Thyroid gland (tissue), 4 donors: ENCODE data around the gene KPNA1.

Experiments
- POLR2A ChIP-seq, 2 donors: fragments of 450-650 bp; IDR thresholded peaks; one replicate each; pipeline ENCODE4 v1.6.1; 2017; ENCODE audit warnings: antibody characterized with exemption in 2 of 2, mild to moderate bottlenecking in 2 of 2, moderate library complexity in 1 of 2
- TF ChIP-seq, protein P1 (sequence below), 6 experiments: fragments of 200-600 bp in 3 of 6; fragments of 450-650 bp in 3 of 6; sonication (generic) in 3 of 6; IDR thresholded peaks; one replicate each; pipeline ENCODE4 v1.5.1; 2016 to 2019; ENCODE audit warnings: antibody characterized with exemption in 6 of 6, mild to moderate bottlenecking in 2 of 6, inconsistent platforms in 1 of 6, moderate library complexity in 1 of 6

DNA sequence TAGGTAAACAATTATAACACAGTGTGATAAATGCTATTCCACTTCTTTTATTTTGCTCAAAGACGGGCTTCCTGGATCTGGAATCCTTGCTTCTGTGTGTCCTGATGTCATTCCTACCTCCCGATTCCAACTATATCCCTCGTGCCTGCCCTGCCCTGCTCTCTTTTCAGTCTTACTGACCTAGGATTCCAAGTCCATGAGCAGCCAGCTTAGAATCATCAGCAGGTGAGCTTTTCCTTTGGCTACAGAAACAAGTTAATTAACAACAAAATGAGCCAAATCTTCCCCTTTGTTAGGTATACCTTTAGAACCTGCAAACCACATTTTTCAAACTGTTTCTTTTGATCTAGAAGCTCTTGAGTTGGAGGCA, 21.9 kb upstream of the KPNA1 start:
- TF ChIP-seq POLR2A (IDR thresholded peaks at IDR 0.05), result no peak
- TF ChIP-seq, protein P1, sequence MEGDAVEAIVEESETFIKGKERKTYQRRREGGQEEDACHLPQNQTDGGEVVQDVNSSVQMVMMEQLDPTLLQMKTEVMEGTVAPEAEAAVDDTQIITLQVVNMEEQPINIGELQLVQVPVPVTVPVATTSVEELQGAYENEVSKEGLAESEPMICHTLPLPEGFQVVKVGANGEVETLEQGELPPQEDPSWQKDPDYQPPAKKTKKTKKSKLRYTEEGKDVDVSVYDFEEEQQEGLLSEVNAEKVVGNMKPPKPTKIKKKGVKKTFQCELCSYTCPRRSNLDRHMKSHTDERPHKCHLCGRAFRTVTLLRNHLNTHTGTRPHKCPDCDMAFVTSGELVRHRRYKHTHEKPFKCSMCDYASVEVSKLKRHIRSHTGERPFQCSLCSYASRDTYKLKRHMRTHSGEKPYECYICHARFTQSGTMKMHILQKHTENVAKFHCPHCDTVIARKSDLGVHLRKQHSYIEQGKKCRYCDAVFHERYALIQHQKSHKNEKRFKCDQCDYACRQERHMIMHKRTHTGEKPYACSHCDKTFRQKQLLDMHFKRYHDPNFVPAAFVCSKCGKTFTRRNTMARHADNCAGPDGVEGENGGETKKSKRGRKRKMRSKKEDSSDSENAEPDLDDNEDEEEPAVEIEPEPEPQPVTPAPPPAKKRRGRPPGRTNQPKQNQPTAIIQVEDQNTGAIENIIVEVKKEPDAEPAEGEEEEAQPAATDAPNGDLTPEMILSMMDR (IDR thresholded peaks at IDR 0.05), result no peak
